Esophagus muscularis mucosa (tissue), 4 donors: ENCODE data around the gene C1orf94.

Experiments
- CTCF ChIP-seq, 3 experiments: fragments of 200-600 bp in 2 of 3; fragments of 450-650 bp in 1 of 3; sonication (generic) in 2 of 3; IDR thresholded peaks; one replicate each; pipeline ENCODE4 v1.5.1; 2017 to 2019; ENCODE audit warnings: antibody characterized with exemption in 3 of 3, mild to moderate bottlenecking in 2 of 3, moderate library complexity in 1 of 3
- EP300 ChIP-seq: sonication (generic); formaldehyde crosslinking; IDR thresholded peaks from one replicate; pipeline ENCODE4 v1.6.1; 2017; ENCODE audit warnings: antibody characterized with exemption
- POLR2A ChIP-seq: fragments of 450-650 bp; IDR thresholded peaks from one replicate; pipeline ENCODE4 v1.6.1; 2017; ENCODE audit warnings: antibody characterized with exemption, moderate library complexity, mild to moderate bottlenecking, low read depth
- POLR2AphosphoS5 ChIP-seq, 2 donors: sonication (generic); formaldehyde crosslinking; IDR thresholded peaks; one replicate each; pipeline ENCODE4 v1.6.1; 2017; ENCODE audit warnings: antibody characterized with exemption in 2 of 2

DNA sequence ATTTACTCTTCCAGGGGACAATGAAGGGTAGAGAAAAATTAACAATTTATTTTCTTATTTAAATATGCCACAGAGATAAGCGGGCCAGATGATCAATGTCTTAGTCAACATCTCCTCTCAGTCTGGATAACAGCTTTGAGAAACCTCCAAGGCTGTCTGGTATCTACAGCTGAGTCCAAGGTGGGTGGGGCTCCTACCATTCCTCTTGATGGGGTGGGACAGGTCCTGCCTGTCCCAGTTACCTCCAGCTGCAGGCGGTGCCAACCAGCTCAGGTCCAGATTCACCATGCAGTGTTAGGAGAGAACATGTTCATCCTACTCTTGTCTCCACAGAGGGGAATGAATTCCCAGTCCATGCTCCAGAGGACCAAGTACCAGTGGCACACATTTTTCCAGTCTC lies 32.7 kb upstream of the C1orf94 start:
- no peak for TF ChIP-seq CTCF (IDR thresholded peaks at IDR 0.05)
- TF ChIP-seq POLR2AphosphoS5 (IDR thresholded peaks at IDR 0.05) = no peak
- TF ChIP-seq POLR2A = no peak
- no peak for TF ChIP-seq EP300
